GM21825 (cell line): ENCODE data around the gene TRDN.

ENCODE experiments used
- ATAC-seq: cut with Tn5 transposase; IDR thresholded peaks from one replicate; pipeline ENCODE4 v1.9.1; 2021; ENCODE audit warnings: mild to moderate bottlenecking, moderate library complexity; ENCODE audit not compliant: unreplicated experiment

The TRDN gene

GRCh38 chr6:123418071-123418470, 218.7 kb downstream of the TRDN start:
- no peak for ATAC-seq

- ATAC-seq, result no peak
Measured at GRCh38 chr6:123417535-123417934, 219.2 kb downstream of the TRDN start.

- peak; percentile 89 for ATAC-seq
Measured at GRCh38 chr6:123415844-123416468, 220.8 kb downstream of the TRDN start.

GRCh38 chr6:123404975-123405374, 231.8 kb downstream of the TRDN start:
- no peak for ATAC-seq

GRCh38 chr6:123402052-123402451, 234.7 kb downstream of the TRDN start:
- ATAC-seq, result peak; percentile 96

GRCh38 chr6:123398072-123398471, 238.7 kb downstream of the TRDN start:
- no peak for ATAC-seq

- ATAC-seq, result no peak
Measured at GRCh38 chr6:123393331-123393730, 243.4 kb downstream of the TRDN start.

DNA sequence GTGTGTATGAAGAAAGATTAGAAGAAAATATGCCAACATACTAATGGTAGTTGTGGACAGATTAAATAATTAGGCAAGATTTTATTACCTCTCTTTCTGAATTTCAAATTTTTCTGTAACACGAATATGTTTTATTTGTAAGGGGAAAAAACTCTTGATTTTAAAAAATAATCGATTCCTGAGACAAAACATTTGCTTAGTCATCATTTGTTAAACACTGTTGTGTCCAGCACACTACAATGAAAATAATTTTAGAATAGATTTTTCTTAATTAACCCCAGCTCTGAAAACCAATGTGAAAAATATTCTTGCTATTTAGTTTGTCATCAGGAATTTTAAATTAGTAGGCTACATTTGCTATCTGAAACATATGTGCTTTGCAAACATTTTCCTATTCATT, 253.0 kb downstream of the TRDN start:
- ATAC-seq, result no peak

GRCh38 chr6:123380257-123380656, 256.5 kb downstream of the TRDN start:
- ATAC-seq, result no peak

GRCh38 chr6:123372737-123373136, 264.0 kb downstream of the TRDN start:
- no peak for ATAC-seq

DNA sequence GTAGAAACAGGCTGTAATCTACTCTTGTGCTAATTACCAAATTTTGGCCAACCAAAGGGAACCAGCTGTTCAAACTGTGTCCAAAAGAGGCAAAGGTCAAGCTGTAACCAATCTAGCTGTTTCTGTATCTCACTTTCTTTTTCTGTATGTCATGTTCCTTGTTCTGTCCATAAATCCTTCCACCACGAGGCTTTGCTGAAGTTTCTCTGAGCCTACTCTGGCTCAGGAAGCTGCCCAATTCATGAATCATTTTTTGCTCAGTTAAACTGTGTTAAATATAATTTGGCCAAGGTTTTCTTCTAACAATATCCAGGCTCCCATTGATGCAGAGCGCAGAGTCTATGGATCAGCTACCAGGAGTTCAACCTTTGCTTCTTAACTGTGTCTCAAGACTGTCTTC, 272.8 kb downstream of the TRDN start:
- no peak for ATAC-seq

DNA sequence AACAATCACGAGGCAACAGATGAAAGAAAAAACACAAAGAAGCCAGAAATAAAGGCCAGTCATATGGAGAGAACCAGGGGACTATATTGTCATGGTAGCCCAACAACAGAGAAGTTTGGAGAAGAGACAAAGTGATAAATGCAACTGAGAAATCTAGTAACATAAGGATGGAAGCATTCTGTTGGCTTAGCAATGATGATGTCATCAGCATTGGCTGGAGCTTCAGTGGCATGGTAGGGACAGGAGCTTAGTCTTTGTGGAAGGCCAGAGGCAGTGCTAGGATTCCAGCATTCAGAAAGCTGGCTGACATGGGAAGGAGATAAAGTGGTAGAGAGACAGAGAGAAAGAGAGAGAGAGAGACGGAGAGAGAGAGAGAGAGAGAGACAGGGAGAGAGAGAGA, 276.4 kb downstream of the TRDN start:
- no peak for ATAC-seq

GRCh38 chr6:123352705-123353104, 284.0 kb downstream of the TRDN start:
- no peak for ATAC-seq

- no peak for ATAC-seq
Measured at GRCh38 chr6:123352279-123352678, 284.5 kb downstream of the TRDN start.

- ATAC-seq, result no peak
Measured at GRCh38 chr6:123343836-123344235, 292.9 kb downstream of the TRDN start.

- ATAC-seq, result no peak
Measured at GRCh38 chr6:123338394-123338793, 298.4 kb downstream of the TRDN start.

DNA sequence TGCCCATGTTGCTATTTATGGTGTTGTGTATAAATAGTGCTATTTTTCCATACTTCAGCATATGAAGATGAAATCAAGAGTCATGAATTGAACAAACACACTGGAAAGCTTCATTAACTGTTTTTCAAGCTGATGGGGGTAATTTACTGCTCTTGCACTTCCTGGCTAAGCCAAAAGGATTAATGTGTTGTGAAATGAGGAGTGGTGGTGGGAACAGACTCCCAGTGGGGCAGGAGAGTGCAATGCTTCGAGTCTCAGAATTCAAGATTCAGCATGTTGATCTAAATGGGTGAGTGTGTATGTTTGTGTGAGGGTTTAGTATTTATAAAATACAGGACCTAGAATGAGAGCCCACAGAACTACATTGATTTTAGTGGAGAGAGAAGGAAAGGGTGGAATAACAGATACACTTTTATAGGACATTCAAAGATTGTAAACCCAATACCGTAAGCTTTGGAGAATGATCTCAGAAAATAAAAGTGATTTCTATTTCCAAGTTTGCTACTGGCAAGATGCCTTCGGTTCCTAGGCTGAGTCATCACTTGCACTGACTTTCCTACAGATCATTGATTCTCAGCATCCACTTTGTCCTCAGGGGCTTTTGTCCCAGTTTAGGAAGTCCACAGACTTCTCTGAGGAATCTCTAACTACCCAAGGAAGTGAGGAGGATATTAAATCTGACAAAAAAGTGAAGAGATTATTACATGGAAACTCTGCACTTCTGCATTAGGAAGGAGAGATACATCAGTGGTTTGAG, 303.6 kb downstream of the TRDN start:
- no peak for ATAC-seq

GRCh38 chr6:123332070-123332469, 304.7 kb downstream of the TRDN start:
- ATAC-seq, result no peak

DNA sequence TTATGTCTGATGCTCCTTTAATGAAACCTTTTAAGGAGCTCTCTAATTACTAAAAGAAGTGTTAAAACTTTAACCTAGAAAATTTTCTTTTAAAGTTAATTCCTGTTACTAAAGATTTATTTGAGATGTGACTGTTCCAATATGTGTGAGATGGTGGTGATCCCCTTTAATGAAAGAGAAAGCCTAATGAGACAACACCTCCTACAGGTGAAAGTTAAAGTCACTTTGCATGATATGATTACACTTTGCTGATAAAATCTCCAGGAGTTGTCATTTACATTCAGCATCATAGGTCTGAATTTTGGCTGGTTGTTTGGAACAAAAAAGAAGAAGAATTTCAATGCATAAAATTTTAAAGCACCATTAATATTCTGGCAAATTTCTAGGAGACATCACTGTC, 307.4 kb downstream of the TRDN start:
- no peak for ATAC-seq

DNA sequence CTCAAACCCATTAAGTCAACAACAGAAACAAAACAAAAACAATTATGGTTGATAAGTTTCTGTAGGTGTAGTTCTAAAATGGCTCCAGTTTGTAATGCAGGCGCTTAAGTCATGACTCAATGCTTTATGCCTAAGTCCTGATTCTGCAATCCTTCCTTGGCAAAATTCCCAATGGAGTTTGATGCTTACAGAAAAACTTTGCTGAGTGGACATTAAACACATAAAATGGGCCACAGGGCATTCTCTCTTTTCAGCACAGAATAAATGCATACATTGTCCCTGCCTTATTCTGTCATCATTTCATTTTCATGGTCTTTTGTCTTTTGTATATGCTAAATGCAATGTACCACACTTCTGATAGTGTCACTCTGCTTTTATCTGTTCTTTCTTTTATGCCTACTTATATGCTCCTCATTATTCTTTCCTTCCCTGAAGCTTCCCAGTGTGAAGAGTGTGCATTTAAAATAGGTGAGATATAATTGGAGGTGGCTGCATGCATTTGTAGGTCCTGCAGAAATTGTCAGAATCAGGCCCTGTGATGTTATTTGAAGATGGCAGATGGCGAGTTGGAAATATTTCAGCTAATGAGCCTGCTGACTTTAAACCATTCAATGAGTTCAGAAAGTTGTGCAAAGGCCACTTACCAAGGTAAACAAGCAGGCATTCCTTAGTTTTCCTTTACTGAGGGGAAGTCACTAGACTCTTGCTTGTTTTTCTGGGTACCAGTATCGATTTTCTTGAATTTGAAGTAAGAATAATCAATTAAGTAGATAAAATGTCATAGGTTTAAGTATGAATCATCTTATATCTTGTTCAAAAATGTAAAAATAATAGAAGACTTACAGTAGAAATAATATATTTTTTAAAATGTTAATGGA, 313.1 kb downstream of the TRDN start:
- no peak for ATAC-seq

DNA sequence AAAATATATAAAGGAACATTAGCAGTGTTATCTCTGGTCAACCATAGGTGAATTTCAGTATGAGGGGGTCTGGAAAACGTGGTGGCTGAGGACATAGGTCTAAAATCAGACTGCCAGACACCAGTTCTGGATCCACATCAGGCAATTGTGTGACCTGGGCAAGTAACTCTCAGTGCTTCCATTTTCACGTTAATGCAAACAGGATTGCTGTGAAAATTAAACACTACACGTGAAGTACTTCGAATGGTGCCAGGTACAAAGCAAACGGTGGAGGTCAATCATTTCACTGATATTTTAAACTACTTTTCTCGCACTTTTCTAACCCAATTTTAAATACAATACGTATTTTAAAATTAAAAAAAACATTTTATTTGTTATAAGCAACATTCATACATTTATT, 315.7 kb downstream of the TRDN start:
- no peak for ATAC-seq
